Caki2 (cell line): ENCODE measurements around the gene MADD. TPM values are rescaled to one million over a fixed set of nuclear protein-coding genes. Genes with fewer than 3 reads are reported as not detected.
A peak's percentile ranks its signal among the peaks of the same experiment; 100 is the strongest.

Source experiments
- DNase-seq: peaks from one replicate; pipeline ENCODE4 v3.0.0-alpha.2; 2015; ENCODE audit warnings: low read depth
- in situ Hi-C: cut with HindIII; loops from 2 replicates; pipeline ENCODE4 v1.10.0; 2016; ENCODE audit warnings: low sequenced_read_pairs, low pct_unique_long_range_greater_than_20kb, mixed read lengths
- total RNA-seq: library from RNA; depleted of rRNA; stranded (reverse); fragments of >200 nt; shearing (Covaris generic); gene quantifications from 2 replicates; pipeline ENCODE4 v1.2.3, GENCODE V29; 2014; ENCODE audit warnings: low replicate concordance

The MADD gene
- total RNA-seq, 1 experiment from 2014 or later, result 3.1 TPM

DNA sequence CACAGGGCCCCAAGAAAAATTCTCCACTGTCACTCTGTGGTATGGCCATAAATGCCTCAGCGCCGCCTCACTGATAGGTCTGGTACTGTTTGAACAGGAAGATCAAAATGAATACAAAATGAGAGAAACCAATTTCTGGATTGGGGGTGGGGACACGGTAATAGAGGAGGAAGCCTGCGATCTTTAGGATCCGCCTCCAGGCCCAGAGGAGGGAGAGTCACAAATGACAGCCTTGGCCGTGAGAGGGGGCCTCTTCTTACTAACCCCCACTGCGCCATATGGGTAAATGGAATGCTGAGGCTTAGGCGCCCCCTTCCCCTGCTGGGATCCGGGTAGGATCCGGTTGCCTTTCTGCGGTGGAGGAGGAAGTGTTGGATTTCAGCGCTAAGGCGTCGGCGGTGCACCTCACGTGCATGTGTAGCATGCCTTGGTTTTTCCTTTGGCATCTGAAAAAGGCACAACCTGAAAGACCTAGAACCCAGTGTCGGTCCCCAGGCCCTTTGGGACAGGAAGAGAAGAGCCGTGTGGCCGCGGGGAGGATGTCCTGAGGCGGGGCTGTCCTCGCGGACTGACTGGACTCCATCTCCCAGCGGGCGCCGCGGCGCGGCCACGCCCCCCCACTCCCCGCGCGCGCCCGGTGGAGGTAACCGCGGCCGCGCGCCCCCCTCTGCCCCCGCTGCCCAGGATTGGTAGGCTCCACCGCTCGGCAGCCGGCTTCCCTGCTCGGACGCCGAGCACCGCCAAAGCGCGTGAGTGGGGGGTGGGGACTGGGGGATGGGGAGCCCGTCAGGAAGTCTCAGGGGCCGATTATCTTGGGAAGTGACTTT is 718 bp upstream of the MADD start:
- in situ Hi-C loops, result no loop called here
- DNase-seq, result peak; percentile 83

DNA sequence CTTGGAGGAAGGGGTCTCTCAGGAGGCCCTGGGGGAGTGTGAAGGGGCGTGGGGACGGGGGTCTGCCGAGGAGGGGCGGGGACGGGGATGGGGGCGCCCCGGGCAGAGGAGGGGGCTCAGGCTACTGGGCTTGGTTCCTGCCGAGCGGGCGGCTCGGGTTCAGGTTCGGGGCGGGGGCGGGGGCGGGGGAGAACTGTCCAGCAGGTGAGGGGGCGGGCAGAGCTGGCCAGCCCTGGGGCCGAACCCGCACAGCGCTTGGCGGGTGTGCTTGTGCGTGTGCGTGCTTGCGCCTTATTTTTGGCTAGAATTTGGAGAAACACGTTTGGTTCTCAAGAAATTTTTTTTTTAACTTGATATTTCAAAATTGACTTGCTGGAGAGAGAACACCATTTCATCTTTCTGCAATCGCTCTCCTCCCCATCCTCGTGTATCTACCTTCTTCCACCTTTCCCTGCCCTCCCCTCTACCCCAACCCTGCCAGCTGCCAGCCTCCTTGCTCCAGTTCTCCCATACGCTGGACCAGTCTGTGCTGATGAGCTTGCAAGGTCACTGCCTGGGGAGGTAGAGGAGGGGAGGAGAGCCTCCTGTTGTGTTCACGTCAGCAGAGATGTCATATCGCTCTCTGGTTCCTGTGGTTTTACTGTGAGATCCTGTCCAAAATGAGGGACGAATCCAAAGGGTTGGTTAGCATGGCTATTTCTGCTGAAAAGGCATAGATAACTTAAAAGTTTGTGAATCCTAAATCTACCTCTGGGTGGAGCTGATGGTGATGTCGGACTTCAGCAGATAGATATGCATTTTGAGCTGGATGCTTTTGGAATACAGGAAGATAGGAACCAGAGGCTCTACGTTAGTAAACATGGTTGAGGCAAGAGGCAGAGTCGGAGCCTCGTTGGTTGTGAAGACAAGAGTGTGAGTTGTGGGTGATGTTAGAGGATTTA is 668 bp downstream of the MADD start:
- peak; percentile 23 for DNase-seq
- in situ Hi-C loops, result no loop called here

DNA sequence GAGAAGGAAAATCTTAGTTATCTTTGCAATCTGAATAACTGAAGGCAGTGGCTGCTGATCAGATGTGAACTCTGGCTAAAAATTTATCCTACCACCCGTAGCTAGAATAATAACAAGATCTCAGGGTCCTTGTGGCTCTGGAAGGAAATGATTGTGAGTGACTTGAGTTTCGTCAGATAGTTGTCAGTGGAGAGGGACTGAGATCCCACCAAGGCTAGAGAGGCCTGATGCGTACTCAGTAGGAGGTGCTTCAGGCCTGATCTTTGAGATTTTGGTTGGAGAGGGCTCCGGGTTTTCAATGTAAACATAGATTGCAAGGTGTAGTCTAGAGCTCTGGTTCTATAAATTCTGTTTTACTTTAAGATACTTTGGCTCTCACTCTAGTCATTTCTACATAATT is 1.4 kb downstream of the MADD start:
- no peak for DNase-seq
- in situ Hi-C loops, result no loop called here

DNA sequence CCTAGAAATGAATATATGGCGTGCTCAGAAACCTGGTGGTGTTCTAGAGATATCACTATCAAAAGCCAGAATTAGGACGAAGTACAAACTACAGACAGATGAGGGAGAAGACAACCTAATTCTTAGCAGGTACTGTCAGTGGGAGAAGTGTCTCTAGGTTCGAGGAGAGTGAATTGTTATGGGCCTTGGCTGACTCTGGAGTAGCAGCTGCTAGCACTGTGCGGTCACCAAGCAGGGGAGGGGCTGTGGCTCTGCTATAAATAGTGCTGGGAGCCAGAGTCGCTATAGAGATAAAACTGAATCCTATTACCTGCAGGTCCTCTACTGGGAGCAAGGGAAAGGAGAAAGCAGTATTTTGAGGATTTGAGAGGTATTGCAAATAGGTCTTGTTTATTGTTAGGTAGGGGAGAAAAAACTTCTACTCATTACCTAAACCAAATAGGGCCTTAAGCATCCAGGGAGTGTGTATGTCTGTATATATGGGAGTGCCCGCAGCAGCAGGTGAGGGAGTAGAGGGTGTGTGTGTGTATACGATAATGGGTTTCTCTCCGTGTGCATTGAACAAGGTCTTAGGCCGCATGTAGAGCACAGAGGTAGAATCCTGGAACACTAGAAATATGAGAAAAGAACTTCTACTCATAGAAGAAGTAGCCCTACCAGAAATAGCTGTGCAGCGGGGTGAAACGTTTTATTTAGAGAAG is 2.2 kb downstream of the MADD start:
- in situ Hi-C loops, result no loop called here
- DNase-seq, result no peak

DNA sequence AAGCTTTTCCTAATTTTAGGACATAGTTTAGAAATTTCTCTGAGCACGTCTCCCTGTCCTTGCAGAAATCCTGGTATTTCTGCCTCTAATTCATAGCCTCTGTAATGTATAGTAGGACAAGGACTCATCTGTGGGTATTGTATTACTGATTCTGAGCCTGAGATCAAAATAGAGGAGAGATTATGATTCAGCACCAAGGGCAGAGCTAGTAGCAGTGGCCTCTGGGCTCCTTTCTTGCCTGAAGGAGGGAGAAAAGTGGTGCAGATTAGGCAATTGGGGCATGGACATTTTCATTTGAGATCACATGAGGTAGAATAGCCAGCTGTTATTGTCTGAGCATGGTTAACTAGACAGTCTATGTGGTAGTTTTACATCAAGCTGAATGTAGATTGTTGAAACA is 2.8 kb downstream of the MADD start:
- in situ Hi-C loops, result no loop called here
- DNase-seq, result no peak

DNA sequence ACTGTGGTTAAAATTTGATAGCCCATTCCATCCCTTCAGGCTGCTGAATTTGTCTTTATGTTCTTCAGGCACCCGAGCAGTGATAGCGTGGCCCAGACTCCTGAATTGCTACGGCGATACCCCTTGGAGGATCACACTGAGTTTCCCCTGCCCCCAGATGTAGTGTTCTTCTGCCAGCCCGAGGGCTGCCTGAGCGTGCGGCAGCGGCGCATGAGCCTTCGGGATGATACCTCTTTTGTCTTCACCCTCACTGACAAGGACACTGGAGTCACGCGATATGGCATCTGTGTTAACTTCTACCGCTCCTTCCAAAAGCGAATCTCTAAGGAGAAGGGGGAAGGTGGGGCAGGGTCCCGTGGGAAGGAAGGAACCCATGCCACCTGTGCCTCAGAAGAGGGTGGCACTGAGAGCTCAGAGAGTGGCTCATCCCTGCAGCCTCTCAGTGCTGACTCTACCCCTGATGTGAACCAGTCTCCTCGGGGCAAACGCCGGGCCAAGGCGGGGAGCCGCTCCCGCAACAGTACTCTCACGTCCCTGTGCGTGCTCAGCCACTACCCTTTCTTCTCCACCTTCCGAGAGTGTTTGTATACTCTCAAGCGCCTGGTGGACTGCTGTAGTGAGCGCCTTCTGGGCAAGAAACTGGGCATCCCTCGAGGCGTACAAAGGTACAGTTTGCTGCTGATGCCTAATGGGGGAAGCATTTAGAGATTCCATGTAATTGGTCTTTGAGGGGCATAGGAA is 4.7 kb downstream of the MADD start:
- in situ Hi-C loops, result no loop called here
- DNase-seq, result no peak

DNA sequence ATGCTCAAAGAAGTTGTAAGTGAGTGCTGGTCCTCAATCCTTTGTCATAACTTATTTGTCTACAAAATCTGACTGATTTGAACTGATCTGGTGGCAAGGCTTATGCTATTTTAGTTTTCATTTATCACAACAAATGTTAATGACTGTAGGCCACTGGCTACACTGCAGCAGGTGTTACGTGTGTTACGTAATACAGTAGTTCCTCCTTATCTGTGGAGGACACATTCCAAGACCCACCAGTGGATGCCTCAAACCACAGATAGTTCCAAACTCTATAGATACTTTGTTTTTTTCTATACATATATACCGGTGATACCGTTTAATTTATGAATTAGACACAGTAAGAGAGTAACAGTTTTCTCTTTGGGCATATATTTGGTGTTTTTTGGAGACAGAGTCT is 7.0 kb downstream of the MADD start:
- in situ Hi-C loops, result no loop called here
- no peak for DNase-seq

DNA sequence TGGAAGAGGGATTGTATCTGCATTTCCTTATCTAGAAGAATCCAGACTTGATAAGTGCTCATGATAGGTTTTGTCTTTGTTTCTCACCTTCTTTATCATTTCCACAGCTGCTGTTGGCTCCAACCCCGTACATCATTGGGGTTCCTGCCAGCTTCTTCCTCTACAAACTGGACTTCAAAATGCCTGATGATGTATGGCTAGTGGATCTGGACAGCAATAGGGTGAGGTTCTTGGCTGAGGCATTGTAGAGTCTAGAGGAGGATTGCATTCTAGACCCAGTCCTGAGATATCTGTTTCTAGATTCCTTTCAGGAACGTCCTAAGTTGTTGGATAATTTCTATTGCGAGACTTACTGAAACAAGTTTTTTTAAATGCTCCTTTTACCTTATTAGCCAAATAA is 8.1 kb downstream of the MADD start:
- in situ Hi-C loops, result no loop called here

DNA sequence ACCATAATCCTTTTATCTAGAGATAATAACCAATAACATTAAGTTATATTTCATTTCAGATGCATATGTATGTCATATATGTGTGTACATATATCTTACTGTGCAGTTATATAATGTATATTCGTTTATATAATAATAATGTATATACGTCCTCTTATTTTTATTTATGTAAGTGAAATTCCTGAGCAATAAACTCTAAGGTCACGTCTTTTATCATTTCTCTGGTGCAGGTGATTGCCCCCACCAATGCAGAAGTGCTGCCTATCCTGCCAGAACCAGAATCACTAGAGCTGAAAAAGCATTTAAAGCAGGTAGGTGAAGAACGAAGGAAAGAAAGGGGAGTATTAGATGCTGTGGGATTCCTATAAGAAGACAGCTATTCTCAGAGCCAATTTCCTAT is 8.8 kb downstream of the MADD start:
- DNase-seq, result no peak
- in situ Hi-C loops, result no loop called here

More for the DNA sequence above, 8.1 kb downstream of the MADD start:
- DNase-seq, result no peak

DNA sequence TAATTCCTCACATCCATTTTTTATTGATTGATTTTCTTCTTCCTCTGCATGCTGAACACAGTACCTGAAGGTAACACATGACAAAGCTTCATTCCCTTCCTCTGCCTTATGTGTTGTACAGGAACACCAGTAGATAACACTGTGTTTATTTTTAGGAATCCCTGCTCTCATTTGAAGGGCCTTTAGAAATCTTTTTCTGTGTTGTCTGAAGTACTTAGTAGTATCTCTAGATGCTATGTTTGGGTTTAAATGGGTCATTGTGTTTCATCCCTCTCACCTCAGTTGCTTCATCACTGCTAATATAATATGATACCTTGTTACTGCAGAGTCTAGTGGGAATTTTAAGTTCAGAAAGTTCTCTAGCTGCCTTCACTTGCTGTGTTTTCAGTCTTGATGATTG is 10.2 kb downstream of the MADD start:
- in situ Hi-C loops, result no loop called here
- DNase-seq, result no peak

DNA sequence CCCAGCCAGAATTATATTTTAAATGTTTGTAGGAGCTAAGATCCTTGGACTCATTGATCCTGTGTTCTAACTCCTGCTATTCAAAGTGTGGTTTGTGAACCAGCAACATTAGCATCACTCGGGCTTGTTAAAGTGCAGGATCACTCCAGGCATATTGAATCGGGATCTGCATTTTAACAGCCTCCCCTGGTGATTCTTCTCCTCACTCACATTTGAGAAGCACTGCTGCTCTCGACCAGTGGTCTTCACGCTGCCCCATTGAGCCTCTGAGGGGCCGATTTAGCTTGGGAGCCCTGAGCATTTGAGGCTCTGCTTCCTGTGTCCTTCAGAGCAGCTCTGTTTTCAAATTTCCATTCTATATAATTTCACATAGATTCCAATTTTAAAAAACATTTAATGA is 10.9 kb downstream of the MADD start:
- in situ Hi-C loops, result no loop called here
- no peak for DNase-seq

DNA sequence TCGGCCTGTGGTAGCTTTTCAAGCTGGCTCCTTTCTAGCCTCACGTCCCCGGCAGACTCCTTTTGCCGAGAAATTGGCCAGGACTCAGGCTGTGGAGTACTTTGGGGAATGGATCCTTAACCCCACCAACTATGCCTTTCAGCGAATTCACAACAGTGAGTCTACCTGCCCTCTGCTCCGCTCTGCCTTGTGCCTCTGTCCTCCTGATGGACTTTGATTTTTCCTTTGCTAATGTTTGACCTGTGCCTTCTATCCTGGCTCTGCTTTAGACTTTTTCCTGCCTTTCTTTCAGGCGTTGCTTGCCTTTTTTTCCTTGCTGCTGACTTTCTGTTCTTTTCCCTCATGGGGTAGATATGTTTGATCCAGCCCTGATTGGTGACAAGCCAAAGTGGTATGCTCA is 12.5 kb downstream of the MADD start:
- in situ Hi-C loops, result no loop called here
- no peak for DNase-seq

DNA sequence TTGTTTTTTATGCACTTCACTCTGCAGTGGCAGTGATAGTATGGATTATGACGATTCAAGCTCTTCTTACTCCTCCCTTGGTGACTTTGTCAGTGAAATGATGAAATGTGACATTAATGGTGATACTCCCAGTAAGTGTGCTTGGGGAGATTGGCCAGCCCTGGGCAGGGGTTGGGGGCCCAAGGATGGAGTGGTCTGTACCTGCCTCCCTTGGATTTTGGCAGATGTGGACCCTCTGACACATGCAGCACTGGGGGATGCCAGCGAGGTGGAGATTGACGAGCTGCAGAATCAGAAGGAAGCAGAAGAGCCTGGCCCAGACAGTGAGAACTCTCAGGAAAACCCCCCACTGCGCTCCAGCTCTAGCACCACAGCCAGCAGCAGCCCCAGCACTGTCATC is 14.2 kb downstream of the MADD start:
- in situ Hi-C loops, result no loop called here
- DNase-seq, result no peak

DNA sequence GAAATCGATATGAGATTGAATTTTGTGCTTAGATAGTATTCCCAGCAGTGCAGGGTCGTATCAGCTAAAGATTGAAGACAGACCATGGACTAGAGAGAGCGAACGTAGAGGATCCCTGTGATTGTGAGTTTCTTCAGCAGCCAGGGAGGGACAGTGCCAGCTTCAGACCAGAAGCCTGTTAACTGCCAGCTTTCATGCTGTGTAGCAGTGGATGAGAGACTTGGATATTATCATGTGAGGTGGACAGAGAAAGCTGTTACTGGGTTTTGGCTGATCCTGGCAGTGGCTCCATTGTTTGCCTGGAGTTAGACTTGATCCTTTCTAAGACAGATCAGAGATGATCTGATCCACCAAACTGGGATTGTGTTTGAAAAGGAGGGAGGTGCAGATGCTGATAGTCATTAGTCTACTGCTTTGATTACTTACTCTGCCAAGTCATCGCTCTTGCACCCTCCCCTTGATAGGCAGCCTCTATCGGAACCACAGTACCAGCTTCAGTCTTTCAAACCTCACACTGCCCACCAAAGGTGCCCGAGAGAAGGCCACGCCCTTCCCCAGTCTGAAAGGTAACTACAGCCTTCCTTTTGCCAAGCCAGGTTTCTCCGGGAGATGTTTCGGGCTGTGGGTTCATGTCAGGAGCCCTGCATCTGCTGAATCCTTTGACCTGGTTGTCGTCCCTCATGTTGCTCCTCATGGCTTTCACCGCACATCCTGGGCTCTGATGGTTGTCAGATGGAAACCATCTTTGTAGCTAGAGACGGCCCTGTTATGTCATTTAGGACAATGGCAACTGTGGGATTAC is 16.2 kb downstream of the MADD start:
- in situ Hi-C loops, result no loop called here
- no peak for DNase-seq

DNA sequence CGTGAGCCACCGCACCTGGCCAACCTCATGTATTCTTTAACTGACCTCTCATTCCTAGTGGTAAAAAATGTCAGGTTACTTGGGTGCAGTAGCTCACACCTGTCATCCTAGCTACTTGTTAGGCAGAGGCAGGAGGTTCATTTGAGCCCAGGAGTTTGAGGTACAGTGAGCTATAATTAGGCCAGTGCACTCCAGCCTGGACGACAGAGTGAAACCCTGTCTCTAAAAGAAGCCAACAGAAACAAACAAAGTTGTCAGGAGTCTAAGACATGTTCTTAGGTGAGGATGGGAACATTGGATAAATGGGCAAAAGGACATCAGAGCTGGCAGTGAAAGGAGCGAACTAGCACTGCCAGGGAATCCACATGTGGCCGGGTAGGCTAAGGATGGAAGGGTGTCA is 18.1 kb downstream of the MADD start:
- in situ Hi-C loops, result no loop called here
- DNase-seq, result no peak

DNA sequence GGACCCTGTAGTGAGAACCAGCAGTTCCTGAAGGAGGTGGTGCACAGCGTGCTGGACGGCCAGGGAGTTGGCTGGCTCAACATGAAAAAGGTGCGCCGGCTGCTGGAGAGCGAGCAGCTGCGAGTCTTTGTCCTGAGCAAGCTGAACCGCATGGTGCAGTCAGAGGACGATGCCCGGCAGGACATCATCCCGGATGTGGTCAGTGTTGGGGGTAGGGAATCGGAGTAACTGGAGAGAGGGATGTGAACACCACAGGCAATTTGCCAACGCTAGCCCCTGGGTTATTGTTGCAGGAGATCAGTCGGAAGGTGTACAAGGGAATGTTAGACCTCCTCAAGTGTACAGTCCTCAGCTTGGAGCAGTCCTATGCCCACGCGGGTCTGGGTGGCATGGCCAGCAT is 19.9 kb downstream of the MADD start:
- in situ Hi-C loops, result no loop called here
- DNase-seq, result no peak

DNA sequence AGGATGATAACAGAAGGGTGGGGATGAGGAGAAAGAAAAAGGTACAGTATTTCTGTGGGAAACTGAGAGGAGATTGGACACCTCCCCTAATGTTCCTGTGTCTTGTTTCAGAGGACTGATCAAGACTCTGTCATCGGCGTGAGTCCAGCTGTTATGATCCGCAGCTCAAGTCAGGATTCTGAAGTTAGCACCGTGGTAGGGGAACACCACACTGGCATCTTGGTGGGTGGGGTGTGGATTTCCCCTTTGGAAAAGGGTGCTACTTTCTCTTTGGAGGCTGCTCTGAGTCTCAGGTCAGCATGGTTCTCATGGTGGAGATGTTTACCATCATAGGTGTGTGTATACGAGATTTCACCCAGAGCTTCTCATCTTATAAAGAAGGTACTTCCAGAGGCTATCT is 25.5 kb downstream of the MADD start:
- in situ Hi-C loops, result no loop called here
- no peak for DNase-seq

DNA sequence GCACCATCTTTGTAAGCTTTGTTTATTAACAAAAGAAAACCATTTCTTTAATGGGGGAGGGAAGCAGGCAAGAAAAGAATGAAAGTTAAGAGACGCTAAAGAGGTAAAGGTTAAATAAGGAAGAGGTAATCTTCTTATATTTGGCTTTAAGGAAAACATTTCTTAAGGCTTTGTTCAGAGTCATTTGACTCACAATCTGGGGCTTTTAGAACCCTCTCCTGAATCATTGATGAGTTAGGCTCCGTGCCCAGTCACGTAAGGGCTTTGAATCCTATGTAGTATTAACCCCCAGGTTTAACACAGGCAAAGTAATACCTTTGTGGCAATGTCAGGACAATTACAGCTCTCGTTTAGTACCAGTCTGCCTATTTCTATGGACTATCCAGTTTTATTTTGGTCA is 26.1 kb downstream of the MADD start:
- no peak for DNase-seq
- in situ Hi-C loops, result no loop called here
